Duodenal mucosa (tissue), 2 donors: Measurements from ENCODE around the gene PSRC1.
"Not testable (repeated sequence)": the region's sequence is repeated elsewhere in the genome, so short reads cannot be mapped to it uniquely, and the experiment has no call there.

ENCODE experiments used
- H3K27ac ChIP-seq: one replicate; pipeline ENCODE4 v1.7.0; 2013; ENCODE audit warnings: low read depth, low read length
- H3K27me3 ChIP-seq, 2 donors: one replicate each; pipeline ENCODE4 v1.7.0; 2013; ENCODE audit warnings: low read length in 2 of 2, control low read depth in 1 of 2; ENCODE audit not compliant: insufficient read depth in 2 of 2, control insufficient read depth in 1 of 2
- H3K36me3 ChIP-seq, 2 donors: one replicate each; pipeline ENCODE4 v1.7.0; 2013; ENCODE audit warnings: low read length in 2 of 2, control low read depth in 1 of 2; ENCODE audit not compliant: insufficient read depth in 2 of 2, control insufficient read depth in 1 of 2
- H3K4me1 ChIP-seq, 2 donors: one replicate each; pipeline ENCODE4 v1.7.0; 2013; ENCODE audit warnings: low read length in 2 of 2, control low read depth in 1 of 2; ENCODE audit not compliant: insufficient read depth in 2 of 2, control insufficient read depth in 1 of 2
- H3K4me3 ChIP-seq, 2 donors: one replicate each; pipeline ENCODE4 v1.7.0; 2013; ENCODE audit warnings: low read length in 2 of 2, low read depth in 1 of 2
- H3K9ac ChIP-seq, 2 donors: one replicate each; pipeline ENCODE4 v1.7.0; 2013; ENCODE audit warnings: low read length in 2 of 2, low read depth in 1 of 2
- H3K9me3 ChIP-seq, 2 donors: one replicate each; pipeline ENCODE4 v1.7.0; 2013; ENCODE audit warnings: low read length in 2 of 2, control low read depth in 1 of 2; ENCODE audit not compliant: control insufficient read depth in 1 of 2

The PSRC1 gene

DNA sequence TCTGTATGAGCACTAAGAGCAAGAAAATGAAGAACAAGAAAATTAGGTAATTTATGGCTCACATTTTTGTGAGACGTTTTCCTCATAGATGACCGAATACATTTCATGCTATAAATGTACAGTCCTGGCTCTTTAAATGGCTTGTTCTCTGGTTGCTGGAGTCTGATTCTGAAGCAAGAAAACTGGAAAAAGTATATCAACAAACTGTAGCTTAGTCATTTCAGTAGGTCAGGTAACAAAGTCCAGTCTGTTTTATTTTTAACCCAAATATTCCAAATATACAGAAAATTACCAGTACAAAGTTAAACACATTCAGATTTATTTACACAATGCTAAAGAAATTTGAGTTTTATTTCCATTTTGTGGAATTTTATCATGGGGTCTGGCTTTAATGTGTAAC, 26.4 kb upstream of the PSRC1 start:
- peaks cover 6 to 11% of the 10 kb centered on the region in 2 donors for H3K36me3 ChIP-seq
- H3K27ac ChIP-seq: no peak overlapping the region

DNA sequence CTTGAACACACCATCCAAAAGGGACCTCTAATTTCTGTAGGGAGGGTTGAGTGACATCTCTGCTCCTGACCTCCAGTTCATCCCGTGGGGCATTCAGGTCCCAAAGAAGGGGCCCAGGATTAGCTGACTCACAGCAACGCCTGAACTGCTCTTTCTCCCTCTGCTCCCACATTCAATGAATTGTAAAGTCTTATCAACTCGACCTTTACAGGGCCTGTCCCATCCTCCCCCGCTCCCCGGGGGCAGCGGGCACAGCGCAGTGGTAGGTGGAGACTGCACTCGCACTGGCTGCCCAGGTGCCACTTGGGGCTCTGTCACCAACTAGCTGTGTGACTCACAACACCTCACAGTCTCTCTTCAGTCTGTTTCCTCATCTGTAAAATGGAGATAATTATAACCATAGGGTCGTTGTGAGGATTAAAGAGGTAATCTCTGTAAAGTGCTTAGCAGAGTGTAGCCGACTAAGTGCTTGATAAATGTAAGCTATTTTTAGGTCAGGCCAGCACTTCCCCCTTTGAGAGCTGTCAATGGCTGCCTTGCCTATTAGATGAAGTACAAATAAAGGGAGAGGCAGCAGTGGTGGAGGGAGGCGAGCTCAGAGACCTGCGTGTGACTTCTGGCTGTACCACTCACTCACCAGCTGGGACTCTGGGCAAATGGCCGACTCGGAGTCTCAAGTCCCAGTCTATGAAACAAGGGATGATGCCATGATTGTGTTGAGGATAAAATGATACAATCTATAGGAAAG, 24.5 kb upstream of the PSRC1 start:
- H3K36me3 ChIP-seq: peaks cover 0 to 5% of the 10 kb centered on the region in 2 donors
- H3K9me3 ChIP-seq: no peaks in the 10 kb centered on the region
- no peak overlapping the region for H3K4me3 ChIP-seq
- peaks cover 16 to 18% of the 10 kb centered on the region in 2 donors for H3K4me1 ChIP-seq
- H3K27me3 ChIP-seq: no peaks in the 10 kb centered on the region
- peak overlapping the region in 1 of 2 donors; percentile 5 for H3K9ac ChIP-seq
- peak overlapping the region; percentile 34 for H3K27ac ChIP-seq

More for the DNA sequence above, 26.4 kb upstream of the PSRC1 start:
- Histone ChIP-seq H3K9me3 (no peaks in the 10 kb centered on the region), H3K9ac (no peak overlapping the region), H3K4me3 (no peak overlapping the region), H3K27me3 (no peaks in the 10 kb centered on the region), H3K4me1 (peaks cover 16 to 20% of the 10 kb centered on the region in 2 donors)

DNA sequence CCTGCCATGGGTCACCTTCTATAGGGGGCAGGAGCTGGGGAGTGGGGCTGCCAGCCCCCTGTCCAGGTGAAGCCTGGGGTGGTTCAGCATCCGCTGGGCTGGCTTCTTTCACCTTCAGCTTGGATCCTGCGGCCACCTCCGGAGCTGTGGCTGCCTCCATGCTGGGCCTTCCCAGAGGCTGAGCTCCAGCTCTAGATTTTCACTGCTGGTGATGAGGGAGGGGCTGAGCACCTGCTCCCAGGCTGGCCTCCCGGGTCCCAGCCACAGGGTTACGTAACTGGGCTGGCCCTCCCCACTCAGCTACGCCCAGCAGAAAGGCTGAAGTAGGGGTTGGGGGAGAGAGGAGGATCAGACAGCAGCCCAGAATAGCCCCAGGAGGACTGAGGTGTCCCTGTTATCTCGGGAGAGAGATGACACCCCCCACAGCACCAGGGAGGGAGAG, 23.9 kb upstream of the PSRC1 start, which contains the start of gene MYBPHL:
Gene MYBPHL (minus strand): TSS at position 180 of the 442 bp plus-strand sequence. CDS start 20 bp downstream, at position 160.
- H3K4me3 ChIP-seq: no peak within 1 kb of the TSS
- H3K9me3 ChIP-seq: no peaks in the 10 kb centered on the region
- H3K36me3 ChIP-seq: peaks cover 0 to 5% of the 10 kb centered on the region in 2 donors
- H3K4me1 ChIP-seq: peaks cover 16 to 18% of the 10 kb centered on the region in 2 donors
- H3K27ac ChIP-seq: peak within 1 kb of the TSS; percentile 34
- no peaks in the 10 kb centered on the region for H3K27me3 ChIP-seq
- H3K9ac ChIP-seq: peak within 1 kb of the TSS in 1 of 2 donors; percentile 5

DNA sequence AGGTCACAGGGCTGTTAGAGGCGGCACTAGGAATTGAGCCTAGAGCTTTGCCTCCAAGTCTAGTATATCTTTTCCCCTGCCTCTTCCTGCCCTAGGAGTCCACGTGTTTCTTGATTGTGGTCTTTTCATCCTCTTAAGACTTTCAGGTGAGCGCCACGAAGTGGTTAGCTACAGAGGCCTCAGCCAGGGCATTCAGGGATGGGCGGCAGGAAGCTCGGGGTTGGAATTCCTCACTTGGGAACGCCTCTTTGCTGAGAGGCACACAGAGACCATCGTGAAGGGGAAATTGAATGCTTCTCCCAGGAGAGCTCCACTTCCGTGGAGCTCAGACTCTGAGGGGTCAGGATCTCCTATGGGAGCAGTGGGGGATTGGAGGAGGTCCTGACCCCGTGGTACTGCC, 23.0 kb upstream of the PSRC1 start:
- H3K9me3 ChIP-seq, H3K4me3 ChIP-seq, H3K36me3 ChIP-seq, H3K9ac ChIP-seq, H3K27ac ChIP-seq, H3K27me3 ChIP-seq: not testable (repeated sequence)
- peaks cover 16 to 18% of the 10 kb centered on the region in 2 donors for H3K4me1 ChIP-seq

DNA sequence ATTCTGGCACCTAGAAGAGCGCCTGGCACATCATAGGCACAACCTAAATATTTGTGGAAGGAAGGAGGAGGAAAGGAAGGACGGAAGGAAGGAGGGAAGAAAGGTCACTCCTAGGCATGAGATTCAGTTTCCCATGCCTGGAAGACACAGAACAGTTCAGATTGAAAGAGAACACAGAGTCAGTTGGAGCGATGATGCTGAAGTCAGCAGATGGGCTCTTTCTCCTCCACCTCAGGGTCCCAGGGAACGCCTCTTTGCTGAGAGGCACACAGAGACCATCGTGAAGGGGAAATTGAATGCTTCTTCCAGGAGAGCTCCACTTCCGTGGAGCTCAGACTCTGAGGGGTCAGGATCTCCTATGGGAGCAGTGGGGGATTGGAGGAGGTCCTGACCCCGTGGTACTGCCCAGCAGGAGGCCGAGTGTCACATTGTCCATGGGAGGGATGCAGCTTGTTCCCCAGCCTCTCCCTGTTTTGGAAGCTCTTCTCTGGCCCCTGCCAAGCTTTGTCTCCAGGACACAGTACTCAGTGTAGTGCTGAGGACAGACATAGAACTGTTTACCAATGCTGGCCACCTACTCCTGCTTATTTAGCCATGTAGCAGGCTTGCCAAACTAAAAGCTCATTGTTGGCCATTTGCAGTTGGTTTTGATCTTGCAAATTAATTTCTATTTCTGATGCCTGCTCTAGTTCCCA, 21.4 kb upstream of the PSRC1 start:
- Histone ChIP-seq H3K36me3 (no peaks in the 10 kb centered on the region), H3K4me3 (no peak overlapping the region), H3K27me3 (no peaks in the 10 kb centered on the region), H3K4me1 (peaks cover 13 to 25% of the 10 kb centered on the region in 2 donors), H3K9ac (no peak overlapping the region), H3K9me3 (no peaks in the 10 kb centered on the region), H3K27ac (no peak overlapping the region)

DNA sequence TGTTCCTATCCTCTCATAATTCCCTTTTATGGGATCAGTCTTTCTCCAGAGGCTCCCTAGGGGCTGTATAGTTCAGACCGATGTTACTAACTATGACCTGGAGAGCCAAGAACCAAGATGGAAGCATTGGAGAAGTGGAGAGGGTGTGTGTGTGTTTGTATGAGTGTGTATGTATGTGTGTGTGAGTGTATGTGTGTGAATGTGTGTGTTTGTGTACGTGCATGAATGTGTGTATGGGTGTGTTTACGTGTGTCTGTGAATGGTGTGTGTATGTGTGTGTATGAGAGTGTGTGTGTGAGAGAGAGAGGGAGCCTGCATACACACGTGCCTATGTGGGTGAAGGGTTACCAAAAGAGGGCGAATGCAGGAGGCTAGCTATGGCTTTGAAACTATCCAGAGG, 18.9 kb upstream of the PSRC1 start:
- H3K27ac ChIP-seq: no peak overlapping the region
- peaks cover 3 to 13% of the 10 kb centered on the region in 2 donors for H3K4me1 ChIP-seq
- H3K9me3 ChIP-seq: no peaks in the 10 kb centered on the region
- H3K27me3 ChIP-seq: no peaks in the 10 kb centered on the region
- no peak overlapping the region for H3K4me3 ChIP-seq
- H3K9ac ChIP-seq: no peak overlapping the region
- H3K36me3 ChIP-seq: no peaks in the 10 kb centered on the region

DNA sequence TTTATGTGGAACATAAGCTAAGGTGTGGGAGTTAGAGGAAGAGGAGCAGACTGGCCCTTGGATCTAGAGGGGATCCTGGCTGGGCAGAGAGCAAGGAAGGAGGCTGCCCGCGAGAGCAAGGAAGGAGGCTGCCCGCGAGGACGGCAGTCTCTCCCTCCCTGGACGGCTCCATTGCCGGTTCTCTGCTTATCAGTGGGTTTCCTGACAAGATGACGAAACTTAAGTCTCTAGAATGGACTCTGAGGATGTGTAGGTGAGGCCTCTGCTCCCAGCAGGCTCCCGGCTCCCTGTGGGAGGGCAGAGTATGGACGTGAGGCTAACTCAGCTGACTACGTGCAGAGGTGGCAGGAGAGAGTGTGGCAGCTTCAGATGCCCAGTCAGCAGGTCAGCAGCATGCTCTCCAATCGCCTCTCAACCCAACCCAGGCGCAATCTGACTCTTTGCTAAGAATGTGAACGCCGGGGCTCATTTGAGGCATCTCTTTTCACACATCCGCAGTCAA, 17.8 kb upstream of the PSRC1 start:
- H3K4me1 ChIP-seq: peaks cover 0 to 10% of the 10 kb centered on the region in 2 donors
- no peak overlapping the region for H3K9ac ChIP-seq
- H3K27me3 ChIP-seq: no peaks in the 10 kb centered on the region
- no peak overlapping the region for H3K27ac ChIP-seq
- no peaks in the 10 kb centered on the region for H3K36me3 ChIP-seq
- H3K9me3 ChIP-seq: no peaks in the 10 kb centered on the region
- H3K4me3 ChIP-seq: no peak overlapping the region

DNA sequence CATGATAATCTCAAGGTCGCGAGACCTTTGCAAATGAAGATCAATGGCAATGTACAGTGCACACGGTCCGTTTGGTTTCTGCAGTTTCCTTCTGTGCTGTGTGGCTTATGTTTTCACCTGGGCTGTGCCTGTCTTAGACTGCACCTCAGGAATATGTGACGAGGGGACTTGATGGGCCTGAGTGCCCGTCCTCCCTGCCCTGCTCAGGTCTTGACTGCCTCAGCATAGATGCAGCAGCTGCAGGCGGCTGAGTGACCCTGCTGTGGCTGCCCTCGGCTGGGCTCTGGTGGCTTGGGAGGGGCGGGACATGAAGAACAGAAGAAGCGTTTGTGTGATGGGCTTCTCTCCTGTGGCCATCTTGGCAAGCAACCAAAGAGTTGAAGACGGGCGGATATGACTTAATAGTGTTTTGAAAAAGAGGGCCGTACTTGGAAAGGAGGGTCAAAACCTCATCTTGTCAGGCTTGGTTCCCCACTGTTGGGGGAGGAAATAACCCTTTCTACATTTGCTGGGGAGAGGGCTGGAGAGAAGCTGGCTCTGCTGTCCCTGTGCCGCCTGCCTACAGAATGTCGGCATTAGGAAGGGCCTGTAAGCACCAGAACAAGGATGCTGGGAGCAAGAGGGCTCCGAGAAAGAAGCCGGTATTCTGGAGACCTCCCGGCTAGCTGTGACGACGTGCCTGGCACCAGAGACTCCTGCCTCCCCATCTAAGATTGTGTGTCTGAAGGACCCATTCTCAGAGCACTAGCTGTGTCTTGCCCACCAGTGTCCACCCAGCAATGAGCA, 16.8 kb upstream of the PSRC1 start:
- no peak overlapping the region for H3K4me3 ChIP-seq
- H3K4me1 ChIP-seq: peaks cover 0 to 10% of the 10 kb centered on the region in 2 donors
- H3K27ac ChIP-seq: no peak overlapping the region
- H3K27me3 ChIP-seq: no peaks in the 10 kb centered on the region
- H3K9me3 ChIP-seq: no peaks in the 10 kb centered on the region
- no peak overlapping the region for H3K9ac ChIP-seq
- no peaks in the 10 kb centered on the region for H3K36me3 ChIP-seq

DNA sequence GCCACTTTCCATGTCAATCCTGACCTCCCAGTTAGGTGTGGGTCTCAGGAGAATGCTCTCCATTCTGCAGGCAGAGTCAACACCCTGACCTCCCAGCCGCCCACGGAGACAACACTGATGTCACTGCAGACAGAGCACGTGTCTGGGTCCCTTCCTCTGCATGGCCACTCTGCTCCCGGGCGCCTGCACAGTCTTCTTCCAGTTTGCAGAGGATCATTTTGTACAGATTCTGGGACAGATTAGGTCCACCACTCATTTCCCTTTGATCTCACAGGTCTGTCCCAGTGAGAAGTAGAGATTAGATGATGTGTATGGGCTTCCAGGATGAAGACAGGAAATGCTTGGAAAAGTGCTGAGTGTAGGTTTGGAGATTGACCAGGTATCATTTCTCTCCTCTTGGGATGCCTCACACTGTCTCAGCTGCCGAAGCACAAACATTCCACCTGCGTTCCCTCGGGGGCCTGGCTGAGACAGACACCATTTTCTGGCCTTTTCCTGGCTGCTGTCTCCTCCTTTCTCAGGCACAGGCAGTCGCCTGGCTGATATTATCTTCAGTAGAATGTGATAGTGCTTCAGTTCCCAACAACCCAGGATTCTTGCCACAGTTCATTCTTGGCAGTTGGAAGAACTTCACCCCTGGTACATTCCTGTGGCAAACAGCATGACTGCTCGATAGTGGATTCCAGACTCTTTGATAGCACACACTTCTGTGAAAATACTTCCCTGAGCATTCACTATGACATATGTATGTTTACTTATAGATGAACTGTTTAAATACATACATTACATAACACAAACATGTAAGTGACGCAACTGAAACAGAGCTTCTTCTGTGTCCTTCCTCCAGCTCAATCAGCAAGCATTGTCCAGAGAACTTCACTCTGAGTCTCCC, 16.0 kb upstream of the PSRC1 start:
- Histone ChIP-seq H3K9me3 (no peaks in the 10 kb centered on the region), H3K27me3 (no peaks in the 10 kb centered on the region), H3K9ac (no peak overlapping the region), H3K4me3 (no peak overlapping the region), H3K4me1 (peaks cover 0 to 10% of the 10 kb centered on the region in 2 donors), H3K36me3 (no peaks in the 10 kb centered on the region), H3K27ac (peak overlapping the region; percentile 26)
